K562 (cell line): ENCODE measurements around the gene MYH9.

Experiments
- ARHGAP35 ChIP-seq: fragments of 450-650 bp; IDR thresholded peaks from 2 replicates; pipeline ENCODE4 v1.6.1; 2018; ENCODE audit not compliant: partially characterized antibody
- CCAR2 ChIP-seq: fragments of 200-400 bp; formaldehyde crosslinking; IDR thresholded peaks from 2 replicates; pipeline ENCODE4 v1.6.1; 2017; ENCODE audit warnings: mild to moderate bottlenecking, low read depth, low read length
- CHD1 ChIP-seq: fragments of 200-600 bp; sonication (generic); IDR thresholded peaks from one replicate; pipeline ENCODE4 v1.6.1; 2012; ENCODE audit warnings: mild to moderate bottlenecking, moderate library complexity, low read length, inconsistent platforms
- CLOCK ChIP-seq: fragments of 250-450 bp; sonication (Bioruptor Pico); IDR thresholded peaks from 2 replicates; pipeline ENCODE4 v1.4.0; 2020; ENCODE audit warnings: mild to moderate bottlenecking, moderate library complexity, borderline replicate concordance
- CUX1 ChIP-seq: fragments of 200-800 bp; sonication (Bioruptor generic); IDR thresholded peaks from 2 replicates; pipeline ENCODE4 v1.6.1; 2016; ENCODE audit warnings: missing genetic modification characterization, missing compliant biosample characterization
- FOXP1 ChIP-seq: sonication (generic); formaldehyde crosslinking; IDR thresholded peaks from 2 replicates; pipeline ENCODE4 v1.8.0; 2022; ENCODE audit warnings: mild to moderate bottlenecking, missing genetic modification reagents
- MLX ChIP-seq, 2 experiments: fragments of 450-650 bp in 1 of 2; sonication (generic) in 1 of 2; formaldehyde crosslinking; conservative IDR thresholded peaks; 2 replicates each; pipeline versions ENCODE4 v1.4.0 to v1.8.1; 2020 to 2022; ENCODE audit warnings: mild to moderate bottlenecking in 1 of 2, missing genetic modification reagents in 1 of 2
- POLR2A ChIP-seq: fragments of 450-650 bp; conservative IDR thresholded peaks from 2 replicates; pipeline ENCODE4 v1.6.1; 2016
- RAD51 ChIP-seq: fragments of 450-650 bp; IDR thresholded peaks from 2 replicates; pipeline ENCODE4 v1.7.1; 2016; ENCODE audit warnings: low read depth, mild to moderate bottlenecking, borderline replicate concordance
- SAFB2 ChIP-seq: fragments of 200-400 bp; formaldehyde crosslinking; IDR thresholded peaks from 2 replicates; pipeline ENCODE4 v1.6.1; 2018; ENCODE audit warnings: borderline replicate concordance, low read length, low read depth, moderate library complexity; ENCODE audit not compliant: severe bottlenecking
- SRSF1 ChIP-seq: fragments of 200-400 bp; formaldehyde crosslinking; IDR thresholded peaks from 2 replicates; pipeline ENCODE4 v1.6.1; 2017; ENCODE audit warnings: mild to moderate bottlenecking, low read depth, low read length, moderate library complexity
- TCF7L2 ChIP-seq: fragments of 150-350 bp; IDR thresholded peaks from 2 replicates; pipeline ENCODE4 v1.6.1; 2016; ENCODE audit warnings: low read depth, mild to moderate bottlenecking, low read length, moderate library complexity
- YY1 ChIP-seq, 3 experiments: IDR thresholded peaks; 2 replicates each; pipeline ENCODE4 v1.6.1; 2011; ENCODE audit warnings: low read length in 2 of 3, mild to moderate bottlenecking in 2 of 3, moderate library complexity in 2 of 3, borderline replicate concordance in 1 of 3, control low read depth in 1 of 3, low read depth in 1 of 3; ENCODE audit not compliant: insufficient read depth in 3 of 3, insufficient replicate concordance in 2 of 3, control insufficient read depth in 1 of 3, insufficient read length in 1 of 3; ENCODE audit errors: extremely low read depth in 1 of 3

GRCh38 chr22:36367066-36367465, 20.7 kb downstream of the MYH9 start:
- TF ChIP-seq MLX (CRISPR knock-in tag; conservative IDR thresholded peaks at IDR 0.05) (no peak), FOXP1 (CRISPR knock-in tag) (no peak), CCAR2 (no peak), SRSF1 (no peak), POLR2A (no peak), CHD1 (no peak), TCF7L2 (no peak), ARHGAP35 (no peak), YY1 (IDR thresholded peaks at IDR 0.05; ENCODE audit: borderline replicate concordance in 1 of 3, control insufficient read depth in 1 of 3, extremely low read depth in 1 of 3, insufficient read depth in 3 of 3, insufficient read length in 1 of 3, insufficient replicate concordance in 2 of 3, low read depth in 1 of 3, low read length in 2 of 3) (no peak), SAFB2 (no peak), CUX1 (no peak), CLOCK (CRISPR knock-in tag) (no peak), RAD51 (no peak)
